CD4-positive, CD25-positive, alpha-beta regulatory T cell (primary cell): Measurements from ENCODE around the gene OR5J2. TPM values are rescaled to one million over a fixed set of nuclear protein-coding genes. Genes with fewer than 3 reads are reported as not detected.

ENCODE experiments used
- polyA plus RNA-seq, 4 donors: library from polyadenylated mRNA; unstranded; fragments of 300-500 nt; fragmentation: Illumina TruSeq; gene quantifications; one replicate each; pipeline ENCODE4 v1.2.3, GENCODE V29; 2021
- total RNA-seq: library from RNA; stranded (reverse); gene quantifications from one replicate; pipeline ENCODE4 v1.2.3, GENCODE V29; 2022

Gene OR5J2
- total and polyA plus RNA-seq, 5 donors from 2014 or later, result not detected

Other genes with a start within 250 kb of the OR5J2 start
- not detected for gene OR5I1, start 240.2 kb upstream of the OR5J2 start, total RNA-seq
- not detected for gene OR5I1, start 240.2 kb upstream of the OR5J2 start, polyA plus RNA-seq
- not detected for gene OR10AG1, start 206.7 kb upstream of the OR5J2 start, total RNA-seq
- gene OR10AG1, start 206.7 kb upstream of the OR5J2 start, polyA plus RNA-seq, result not detected
- not detected for gene OR5F1, start 182.0 kb upstream of the OR5J2 start, total RNA-seq
- not detected for gene OR5F1, start 182.0 kb upstream of the OR5J2 start, polyA plus RNA-seq
- not detected for gene OR5AS1, start 149.0 kb upstream of the OR5J2 start, total RNA-seq
- not detected for gene OR5AS1, start 149.0 kb upstream of the OR5J2 start, polyA plus RNA-seq
- gene OR8I2, start 83.3 kb upstream of the OR5J2 start, total RNA-seq, result not detected
- gene OR8I2, start 83.3 kb upstream of the OR5J2 start, polyA plus RNA-seq, result not detected
- gene OR8H2, start 72.9 kb upstream of the OR5J2 start, total RNA-seq, result not detected
- not detected for gene OR8H2, start 72.9 kb upstream of the OR5J2 start, polyA plus RNA-seq
- gene OR8H3, start 54.2 kb upstream of the OR5J2 start, total RNA-seq, result not detected
- not detected for gene OR8H3, start 54.2 kb upstream of the OR5J2 start, polyA plus RNA-seq
- not detected for gene OR8J3, start 36.4 kb upstream of the OR5J2 start, total RNA-seq
- not detected for gene OR8J3, start 36.4 kb upstream of the OR5J2 start, polyA plus RNA-seq
- gene OR8K5, start 16.3 kb upstream of the OR5J2 start, total RNA-seq, result not detected
- not detected for gene OR8K5, start 16.3 kb upstream of the OR5J2 start, polyA plus RNA-seq
- not detected for gene OR5T2, start 57.6 kb downstream of the OR5J2 start, total RNA-seq
- not detected for gene OR5T2, start 57.6 kb downstream of the OR5J2 start, polyA plus RNA-seq
- not detected for gene OR5T3, start 75.6 kb downstream of the OR5J2 start, total RNA-seq
- gene OR5T3, start 75.6 kb downstream of the OR5J2 start, polyA plus RNA-seq, result not detected
- gene OR5T1, start 97.5 kb downstream of the OR5J2 start, total RNA-seq, result not detected
- not detected for gene OR5T1, start 97.5 kb downstream of the OR5J2 start, polyA plus RNA-seq
- gene OR8H1, start 115.6 kb downstream of the OR5J2 start, total RNA-seq, result not detected
- not detected for gene OR8H1, start 115.6 kb downstream of the OR5J2 start, polyA plus RNA-seq
- not detected for gene OR8K3, start 138.5 kb downstream of the OR5J2 start, total RNA-seq
- not detected for gene OR8K3, start 138.5 kb downstream of the OR5J2 start, polyA plus RNA-seq
- not detected for gene OR8K1, start 169.4 kb downstream of the OR5J2 start, total RNA-seq
- not detected for gene OR8K1, start 169.4 kb downstream of the OR5J2 start, polyA plus RNA-seq
- not detected for gene OR8J1, start 177.7 kb downstream of the OR5J2 start, total RNA-seq
- gene OR8J1, start 177.7 kb downstream of the OR5J2 start, polyA plus RNA-seq, result not detected
- gene OR8U1, start 199.0 kb downstream of the OR5J2 start, total RNA-seq, result not detected
- gene OR8U1, start 199.0 kb downstream of the OR5J2 start, polyA plus RNA-seq, result not detected
- not detected for gene OR5AL1, start 236.1 kb downstream of the OR5J2 start, total RNA-seq
- gene OR5AL1, start 236.1 kb downstream of the OR5J2 start, polyA plus RNA-seq, result not detected